Globus pallidus (tissue), 1 donor: ENCODE measurements around the gene FKBP4.
A peak's percentile ranks its signal among the peaks of the same experiment; 100 is the strongest.
"Not testable (repeated sequence)": the region's sequence is repeated elsewhere in the genome, so short reads cannot be mapped to it uniquely, and the experiment has no call there.

Experiments
- DNase-seq: peaks from one replicate; pipeline ENCODE4 v3.0.0-alpha.2; 2015; ENCODE audit warnings: low spot score

Gene FKBP4, protein sequence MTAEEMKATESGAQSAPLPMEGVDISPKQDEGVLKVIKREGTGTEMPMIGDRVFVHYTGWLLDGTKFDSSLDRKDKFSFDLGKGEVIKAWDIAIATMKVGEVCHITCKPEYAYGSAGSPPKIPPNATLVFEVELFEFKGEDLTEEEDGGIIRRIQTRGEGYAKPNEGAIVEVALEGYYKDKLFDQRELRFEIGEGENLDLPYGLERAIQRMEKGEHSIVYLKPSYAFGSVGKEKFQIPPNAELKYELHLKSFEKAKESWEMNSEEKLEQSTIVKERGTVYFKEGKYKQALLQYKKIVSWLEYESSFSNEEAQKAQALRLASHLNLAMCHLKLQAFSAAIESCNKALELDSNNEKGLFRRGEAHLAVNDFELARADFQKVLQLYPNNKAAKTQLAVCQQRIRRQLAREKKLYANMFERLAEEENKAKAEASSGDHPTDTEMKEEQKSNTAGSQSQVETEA

DNA sequence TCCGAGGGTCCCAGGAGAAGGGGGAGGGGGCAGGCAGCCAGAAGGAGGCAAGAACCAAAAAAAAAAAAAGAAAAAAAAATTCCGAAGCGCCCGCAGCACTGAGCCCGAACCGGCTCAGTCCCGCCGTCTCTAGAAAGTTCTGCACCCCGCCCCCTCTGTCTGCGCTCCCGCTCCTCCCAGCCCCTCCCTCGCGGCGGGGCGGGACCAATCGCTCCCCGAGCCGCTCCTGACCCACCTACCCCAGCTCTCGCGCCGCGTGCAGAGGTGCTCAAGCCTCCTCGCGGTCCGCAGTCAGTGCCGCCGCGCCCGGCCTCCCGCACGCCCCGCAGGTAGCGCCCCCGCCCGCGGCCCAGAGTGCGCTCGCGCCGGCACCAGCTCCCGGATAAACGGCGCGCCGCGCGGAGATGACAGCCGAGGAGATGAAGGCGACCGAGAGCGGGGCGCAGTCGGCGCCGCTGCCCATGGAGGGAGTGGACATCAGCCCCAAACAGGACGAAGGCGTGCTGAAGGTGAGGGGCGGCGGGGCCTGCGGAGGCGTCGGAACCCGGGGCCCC, at the start of gene FKBP4:
Gene FKBP4, plus strand, starts transcription at position 235 of the 554 bp plus-strand sequence. Its CDS starts 170 bp downstream, at position 405.
- peak; percentile 93 for DNase-seq

- DNase-seq, result no peak
Measured at GRCh38 chr12:2745655-2746054, 49.1 kb upstream of the FKBP4 start.

DNA sequence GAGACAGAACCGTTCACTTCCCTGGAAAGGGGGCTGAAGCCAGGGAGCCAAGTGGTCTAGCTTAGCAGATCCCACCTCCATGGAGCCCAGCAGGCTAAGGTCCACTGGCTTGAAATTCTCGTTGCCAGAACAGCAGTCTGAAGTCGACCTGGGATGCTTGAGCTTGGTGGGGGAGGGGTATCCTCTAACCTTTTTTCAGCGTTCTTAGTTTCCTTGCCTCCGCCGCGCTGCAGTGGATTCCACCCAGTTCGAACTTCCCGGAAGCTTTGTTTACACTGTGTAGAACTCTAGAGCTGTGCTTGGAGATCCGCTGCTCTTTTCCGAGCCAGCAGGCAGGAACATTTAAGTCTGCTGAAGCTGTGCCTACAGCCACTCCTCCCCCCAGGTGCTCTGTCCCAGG, 45.2 kb upstream of the FKBP4 start:
- DNase-seq, result no peak

DNA sequence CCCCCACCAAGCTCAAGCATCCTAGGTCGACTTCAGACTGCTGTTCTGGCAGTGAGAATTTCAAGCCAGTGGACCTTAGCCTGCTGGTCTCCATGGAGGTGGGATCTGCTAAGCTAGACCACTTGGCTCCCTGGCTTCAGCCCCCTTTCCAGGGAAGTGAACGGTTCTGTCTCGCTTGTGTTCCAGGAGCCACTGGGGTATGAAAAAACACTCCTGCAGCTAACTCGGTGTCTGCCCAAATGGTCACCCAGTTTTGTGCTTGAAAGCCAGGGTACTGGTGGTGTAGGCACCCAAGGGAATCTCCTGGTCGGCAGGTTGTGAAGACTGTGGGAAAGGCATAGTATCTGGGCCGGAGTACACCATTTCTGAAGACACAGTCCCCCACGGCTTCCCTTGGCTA, 44.6 kb upstream of the FKBP4 start:
- DNase-seq, result no peak

DNA sequence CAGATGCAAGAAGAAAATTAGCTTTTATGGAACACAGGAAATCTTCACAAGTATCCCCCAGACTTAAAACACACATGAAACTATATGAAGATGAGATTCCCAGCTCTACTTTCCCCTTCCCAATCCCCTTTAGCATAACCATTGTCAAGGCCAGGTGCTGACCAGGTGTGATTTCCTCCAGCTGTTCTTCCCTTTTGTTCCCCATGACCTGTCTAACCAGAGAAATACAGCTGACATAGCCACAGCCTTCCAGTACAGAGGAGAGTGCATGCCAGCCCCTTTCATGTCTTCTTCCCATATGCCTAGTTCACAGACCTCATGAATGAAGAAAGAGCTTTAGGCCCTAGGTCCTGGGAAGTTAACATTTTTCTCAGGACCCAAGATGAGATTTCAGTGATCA, 43.5 kb upstream of the FKBP4 start:
- no peak for DNase-seq

DNA sequence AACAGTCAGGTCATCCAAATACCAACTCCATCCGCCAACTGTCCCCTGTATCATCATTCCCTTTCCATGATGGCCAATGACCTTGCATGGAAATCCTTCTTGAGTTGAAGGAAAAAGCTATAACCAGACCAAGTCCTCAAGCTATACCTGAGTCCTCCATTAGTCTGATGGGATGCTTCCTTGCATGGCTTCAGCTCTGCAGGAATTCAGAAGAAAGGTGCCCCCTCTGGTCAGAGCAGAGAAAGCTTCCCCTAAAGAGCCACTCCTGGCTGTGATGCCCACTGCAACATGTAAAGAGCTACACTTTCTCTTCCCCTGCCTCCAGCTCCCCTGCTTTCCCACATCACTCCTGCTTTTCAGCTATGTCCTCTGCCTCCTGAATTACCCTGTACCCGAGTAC, 43.1 kb upstream of the FKBP4 start:
- DNase-seq, result no peak

GRCh38 chr12:2752676-2753371, 41.9 kb upstream of the FKBP4 start:
- DNase-seq, result peak; percentile 41

- DNase-seq, result no peak
Measured at GRCh38 chr12:2753536-2753935, 41.2 kb upstream of the FKBP4 start.

DNA sequence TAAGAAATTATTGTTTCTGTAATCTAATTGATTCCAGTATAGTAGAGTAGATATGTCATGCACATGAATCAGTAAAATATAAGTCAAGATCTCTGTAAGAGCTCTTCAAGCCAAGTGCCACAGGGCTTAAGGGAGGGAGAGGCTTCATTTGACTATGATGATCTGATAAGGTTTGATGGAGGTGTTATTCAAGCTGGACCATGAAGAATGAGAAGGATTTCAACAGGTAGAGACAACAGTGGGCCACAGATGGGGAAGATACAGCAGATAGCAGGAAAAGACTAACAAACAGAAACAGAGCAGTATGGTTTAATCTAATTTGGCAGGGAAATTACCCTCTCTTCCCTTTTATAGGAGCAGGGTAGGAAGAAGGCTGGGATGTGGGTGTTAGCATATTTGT, 40.6 kb upstream of the FKBP4 start:
- no peak for DNase-seq

DNA sequence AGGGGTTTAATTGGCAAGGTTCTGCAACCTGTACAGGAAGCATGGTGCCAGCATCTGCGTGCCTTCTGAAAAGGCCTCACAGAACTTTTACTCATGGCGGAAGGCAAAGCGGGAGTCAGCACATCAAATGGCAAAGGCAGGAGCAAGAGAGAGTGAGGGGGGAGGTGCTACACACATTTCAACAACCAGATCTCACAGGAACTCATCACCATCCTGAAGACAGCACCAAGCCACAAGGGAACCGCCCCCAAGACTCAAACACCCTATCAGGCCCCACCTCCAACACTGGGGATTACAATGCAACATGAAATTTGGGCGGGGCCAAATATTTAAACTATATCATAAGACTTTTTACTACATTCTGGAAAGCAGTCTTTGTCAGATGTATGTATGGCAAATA, 38.0 kb upstream of the FKBP4 start:
- no peak for DNase-seq

- no peak for DNase-seq
Measured at GRCh38 chr12:2759733-2760132, 35.0 kb upstream of the FKBP4 start.

DNA sequence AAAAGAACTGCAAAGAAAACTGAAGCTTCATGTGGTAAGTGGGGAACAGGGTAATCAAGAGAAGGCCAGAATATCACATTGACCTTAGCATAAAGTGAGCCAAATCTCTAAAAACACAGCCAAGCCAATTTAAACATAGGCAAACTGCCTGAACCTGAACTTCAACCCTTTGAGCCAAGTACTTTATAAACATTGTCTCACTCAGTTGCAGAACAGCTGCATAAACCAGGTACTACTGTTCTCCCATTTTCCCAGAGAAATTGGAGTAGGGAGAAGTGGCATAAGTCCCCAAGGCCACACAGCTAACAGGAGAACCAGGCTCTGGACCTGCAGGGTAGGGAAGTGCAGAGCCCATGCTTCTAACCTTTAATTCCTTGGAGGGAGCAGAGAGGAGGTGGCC, 30.4 kb upstream of the FKBP4 start:
- no peak for DNase-seq

- no peak for DNase-seq
Measured at GRCh38 chr12:2765052-2765451, 29.7 kb upstream of the FKBP4 start.

DNA sequence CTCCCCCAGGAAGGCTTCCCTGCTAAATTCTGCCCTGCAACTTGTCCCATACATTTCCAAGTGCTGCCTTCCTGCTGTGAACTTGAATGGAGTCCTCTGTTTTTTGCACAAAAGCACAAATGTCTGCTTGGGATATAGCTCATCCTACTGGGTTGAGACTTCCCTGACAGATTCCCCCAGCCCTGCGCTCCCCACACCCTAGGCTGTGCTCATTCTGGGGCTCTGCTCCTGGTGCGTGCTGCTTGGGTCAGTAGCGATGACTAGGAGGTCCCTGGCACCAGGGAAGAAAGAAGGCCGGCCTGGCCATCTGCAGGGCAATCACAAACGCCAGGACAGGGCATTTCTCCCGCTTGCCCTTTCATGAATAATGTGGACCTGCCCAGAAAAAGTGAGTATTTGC, 29.2 kb upstream of the FKBP4 start:
- no peak for DNase-seq

- DNase-seq, result no peak
Measured at GRCh38 chr12:2768224-2768961, 26.4 kb upstream of the FKBP4 start.

GRCh38 chr12:2769866-2770533, 24.8 kb upstream of the FKBP4 start:
- no peak for DNase-seq

DNA sequence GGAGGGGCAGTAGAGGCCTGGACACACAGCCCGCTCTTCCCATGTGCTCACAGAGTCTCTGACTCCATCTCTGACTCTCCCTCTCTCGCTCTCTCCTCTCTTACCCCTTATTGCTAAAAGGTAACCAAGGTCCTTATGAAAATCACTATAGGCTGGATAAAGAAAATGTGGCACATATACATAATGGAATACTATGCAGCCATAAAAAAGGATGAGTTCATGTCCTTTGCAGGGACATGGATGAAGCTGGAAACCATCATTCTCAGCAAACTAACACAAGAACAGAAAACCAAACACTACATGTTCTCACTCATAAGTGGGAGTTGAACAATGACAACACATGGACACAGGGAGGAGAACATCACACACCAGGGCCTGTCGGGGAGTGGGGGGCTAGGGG, 24.2 kb upstream of the FKBP4 start:
- DNase-seq, result not testable (repeated sequence)

GRCh38 chr12:2772370-2772769, 22.4 kb upstream of the FKBP4 start:
- DNase-seq, result no peak

- DNase-seq, result no peak
Measured at GRCh38 chr12:2773199-2773875, 21.4 kb upstream of the FKBP4 start.

GRCh38 chr12:2775431-2775830, 19.3 kb upstream of the FKBP4 start:
- DNase-seq, result no peak

DNA sequence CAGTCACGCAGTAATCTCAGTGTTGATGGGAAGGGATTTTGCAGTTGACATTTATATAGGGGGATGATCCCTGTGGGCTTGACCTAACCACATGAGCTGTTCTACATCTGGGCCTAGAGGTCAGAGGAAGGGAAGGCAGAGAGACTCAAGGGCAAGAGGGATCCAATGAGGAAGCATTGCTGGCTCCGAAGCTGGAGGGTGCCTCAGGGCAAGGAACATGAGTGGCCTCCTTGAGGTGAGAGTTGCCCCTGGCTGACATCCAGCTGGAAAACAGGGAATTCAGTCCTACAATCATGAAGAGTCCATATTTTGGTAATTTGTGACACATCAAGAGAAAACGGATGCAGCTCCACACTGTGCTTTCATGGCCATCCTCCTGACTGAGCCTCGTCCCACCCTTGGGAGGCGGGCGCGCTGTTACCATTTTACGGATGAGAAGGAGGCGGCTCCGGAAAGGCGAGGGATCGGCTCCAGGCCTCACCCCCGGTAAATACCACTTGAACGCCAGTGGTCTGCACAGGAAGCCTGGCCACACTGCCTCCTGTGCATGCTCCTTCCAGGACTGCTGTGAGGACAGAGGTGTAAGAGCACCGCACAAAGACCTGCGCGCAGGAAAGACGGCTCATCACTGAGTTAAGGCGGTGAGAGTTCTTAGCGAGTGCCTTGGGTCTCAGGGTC, 18.5 kb upstream of the FKBP4 start:
- no peak for DNase-seq
